Breast epithelium (tissue), 3 donors: ENCODE results near the gene TP53BP2.

ENCODE experiments used
- POLR2A ChIP-seq: fragments of 450-650 bp; IDR thresholded peaks from one replicate; pipeline ENCODE4 v1.6.1; 2016; ENCODE audit warnings: antibody characterized with exemption, mild to moderate bottlenecking, moderate library complexity
- POLR2AphosphoS5 ChIP-seq, 3 donors: sonication (generic); formaldehyde crosslinking; IDR thresholded peaks; one replicate each; pipeline ENCODE4 v1.6.1; 2017; ENCODE audit warnings: antibody characterized with exemption in 3 of 3
- TF ChIP-seq, protein P1 (sequence below), 3 donors: fragments of 450-650 bp; IDR thresholded peaks; one replicate each; pipeline ENCODE4 v1.5.1; 2016 to 2017; ENCODE audit warnings: antibody characterized with exemption in 3 of 3, mild to moderate bottlenecking in 3 of 3, moderate library complexity in 3 of 3

DNA sequence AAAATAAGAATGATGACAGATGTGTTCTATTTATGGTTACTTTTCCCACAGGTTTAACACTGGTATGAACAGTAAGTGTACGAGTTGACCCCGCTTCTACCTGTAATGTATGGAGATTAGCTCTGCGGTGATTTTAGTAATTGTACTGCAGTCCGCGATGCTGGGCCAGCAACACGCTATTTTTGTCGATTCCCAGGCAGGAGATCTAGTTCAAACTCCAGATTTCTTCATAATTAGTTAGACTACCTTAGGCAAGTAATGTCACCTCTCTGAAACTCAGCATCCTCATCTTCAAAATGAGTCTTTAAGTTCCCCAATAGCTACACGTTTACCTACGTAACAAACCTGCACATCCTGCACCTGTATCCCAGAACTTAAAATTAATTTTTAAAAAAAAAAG is 21.5 kb downstream of the TP53BP2 start:
- TF ChIP-seq POLR2A (no peak), POLR2AphosphoS5 (IDR thresholded peaks at IDR 0.05) (no peak)
- TF ChIP-seq, protein P1, sequence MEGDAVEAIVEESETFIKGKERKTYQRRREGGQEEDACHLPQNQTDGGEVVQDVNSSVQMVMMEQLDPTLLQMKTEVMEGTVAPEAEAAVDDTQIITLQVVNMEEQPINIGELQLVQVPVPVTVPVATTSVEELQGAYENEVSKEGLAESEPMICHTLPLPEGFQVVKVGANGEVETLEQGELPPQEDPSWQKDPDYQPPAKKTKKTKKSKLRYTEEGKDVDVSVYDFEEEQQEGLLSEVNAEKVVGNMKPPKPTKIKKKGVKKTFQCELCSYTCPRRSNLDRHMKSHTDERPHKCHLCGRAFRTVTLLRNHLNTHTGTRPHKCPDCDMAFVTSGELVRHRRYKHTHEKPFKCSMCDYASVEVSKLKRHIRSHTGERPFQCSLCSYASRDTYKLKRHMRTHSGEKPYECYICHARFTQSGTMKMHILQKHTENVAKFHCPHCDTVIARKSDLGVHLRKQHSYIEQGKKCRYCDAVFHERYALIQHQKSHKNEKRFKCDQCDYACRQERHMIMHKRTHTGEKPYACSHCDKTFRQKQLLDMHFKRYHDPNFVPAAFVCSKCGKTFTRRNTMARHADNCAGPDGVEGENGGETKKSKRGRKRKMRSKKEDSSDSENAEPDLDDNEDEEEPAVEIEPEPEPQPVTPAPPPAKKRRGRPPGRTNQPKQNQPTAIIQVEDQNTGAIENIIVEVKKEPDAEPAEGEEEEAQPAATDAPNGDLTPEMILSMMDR (IDR thresholded peaks at IDR 0.05): no peak
